ENCODE data around the gene SH3RF3.

The SH3RF3 gene

DNA sequence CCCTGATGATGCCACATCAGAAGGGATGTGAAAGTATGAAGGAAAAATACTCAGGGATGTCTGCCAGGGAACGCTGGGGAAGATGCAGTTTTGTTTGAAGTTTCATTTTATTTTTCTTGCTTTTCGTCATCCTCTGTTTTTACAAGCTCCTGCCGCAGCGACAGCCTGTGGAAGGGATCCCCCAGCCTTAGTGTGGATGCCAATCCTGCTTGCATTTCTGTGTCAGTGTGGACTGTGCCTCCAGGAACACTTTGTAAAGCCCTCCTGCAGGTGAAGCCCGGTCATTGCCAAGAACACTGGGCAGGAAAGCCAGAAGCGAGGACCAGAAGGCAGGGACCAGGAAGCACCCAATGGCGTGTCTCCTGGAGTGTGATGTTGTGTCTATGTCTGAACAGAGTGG, 250.5 kb downstream of the SH3RF3 start:
- 95% methylated on average over 7 of the region's 7 CpGs for WGBS, 2 experiments
- Histone ChIP-seq H3K27me3 (ENCODE audit: control insufficient read depth, insufficient read depth, low read length, poor library complexity, severe bottlenecking) (peaks cover 12% of the 10 kb centered on the region), H3K27ac (ENCODE audit: insufficient read depth, low read depth, low read length, poor library complexity, severe bottlenecking) (no peak overlapping the region), H3K36me3 (ENCODE audit: control insufficient read depth, insufficient read depth, low read length) (no peaks in the 10 kb centered on the region), H3K4me1 (ENCODE audit: control insufficient read depth, insufficient read depth, low read length) (peaks cover 17% of the 10 kb centered on the region), H3K4me3 (ENCODE audit: insufficient read depth, low read depth, low read length) (no peak overlapping the region), H3K9me3 (ENCODE audit: control insufficient read depth, low read length) (no peaks in the 10 kb centered on the region)

DNA sequence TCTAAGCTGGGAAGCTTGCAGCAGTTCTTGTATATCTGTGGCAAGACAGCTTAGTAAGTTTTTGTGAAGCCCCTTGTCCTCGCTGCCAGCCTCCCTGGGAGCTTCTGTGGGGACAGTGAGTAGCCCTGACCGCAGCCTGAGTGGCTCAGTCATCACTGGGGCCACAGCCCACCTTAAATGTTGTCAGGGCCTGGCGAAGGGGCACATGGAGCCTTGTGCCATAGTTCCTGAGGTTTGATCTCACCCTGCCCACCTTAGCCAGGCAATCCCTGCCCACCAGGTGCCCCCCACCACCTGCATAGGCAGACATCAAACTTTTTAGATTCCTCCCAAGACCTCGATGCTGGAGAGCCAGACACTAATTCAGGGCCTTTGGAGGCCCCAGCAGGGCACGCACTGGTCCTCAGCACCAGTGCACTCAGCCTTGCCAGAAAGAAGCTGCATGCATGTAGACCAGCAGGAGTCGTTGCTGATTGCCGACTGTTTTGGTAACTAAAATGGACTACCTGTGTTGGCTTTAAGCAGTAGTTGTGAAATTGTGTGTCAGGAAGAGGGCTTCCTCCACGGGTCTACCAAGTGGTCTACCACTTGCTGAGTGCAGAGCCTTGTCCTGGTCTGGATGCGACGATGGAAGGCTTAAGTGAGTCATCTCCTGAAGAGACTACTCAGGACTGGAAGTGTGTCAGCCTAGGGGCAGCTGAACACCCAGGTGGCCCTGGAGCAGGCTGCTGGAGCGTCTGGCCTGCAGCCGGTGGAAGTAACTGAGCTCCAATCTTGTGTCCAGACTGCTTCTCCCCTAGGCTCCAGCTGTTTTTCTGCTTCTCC, 251.7 kb downstream of the SH3RF3 start:
- H3K4me3 ChIP-seq (ENCODE audit: insufficient read depth, low read depth, low read length) = no peak overlapping the region
- peaks cover 17% of the 10 kb centered on the region for H3K4me1 ChIP-seq (ENCODE audit: control insufficient read depth, insufficient read depth, low read length)
- no peaks in the 10 kb centered on the region for H3K36me3 ChIP-seq (ENCODE audit: control insufficient read depth, insufficient read depth, low read length)
- peaks cover 20% of the 10 kb centered on the region for H3K27me3 ChIP-seq (ENCODE audit: control insufficient read depth, insufficient read depth, low read length, poor library complexity, severe bottlenecking)
- 90 to 91% methylated on average over 12 of the region's 12 CpGs for WGBS, 2 experiments
- no peaks in the 10 kb centered on the region for H3K9me3 ChIP-seq (ENCODE audit: control insufficient read depth, low read length)
- no peak overlapping the region for H3K27ac ChIP-seq (ENCODE audit: insufficient read depth, low read depth, low read length, poor library complexity, severe bottlenecking)

DNA sequence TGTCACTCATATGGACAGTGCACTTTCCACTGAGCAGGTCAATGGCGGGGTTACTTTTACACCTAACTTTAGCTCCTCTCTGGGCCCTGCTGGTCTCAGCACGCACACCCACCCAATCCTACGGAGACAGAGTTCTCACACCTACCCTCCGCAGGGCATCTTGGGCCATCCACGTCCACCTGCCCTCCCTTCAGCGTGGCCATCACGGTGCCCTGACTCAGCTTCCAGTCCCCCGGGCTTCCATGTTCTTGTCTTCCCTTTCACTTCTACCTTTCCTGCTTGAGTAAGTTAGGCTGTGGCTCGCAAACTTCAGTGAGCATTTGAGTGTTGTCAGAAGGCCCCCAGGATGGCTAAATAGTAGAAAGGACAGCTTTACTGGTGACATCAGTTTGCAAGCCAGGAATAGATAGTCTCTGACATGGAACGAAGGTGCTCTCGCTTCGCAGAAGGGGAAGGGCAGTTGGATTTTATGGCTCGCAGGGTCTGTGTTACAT, 252.4 kb downstream of the SH3RF3 start:
- H3K4me3 ChIP-seq (ENCODE audit: insufficient read depth, low read depth, low read length) = no peak overlapping the region
- H3K36me3 ChIP-seq (ENCODE audit: control insufficient read depth, insufficient read depth, low read length) = no peaks in the 10 kb centered on the region
- H3K27me3 ChIP-seq (ENCODE audit: control insufficient read depth, insufficient read depth, low read length, poor library complexity, severe bottlenecking) = peaks cover 20% of the 10 kb centered on the region
- no peak overlapping the region for H3K27ac ChIP-seq (ENCODE audit: insufficient read depth, low read depth, low read length, poor library complexity, severe bottlenecking)
- no peaks in the 10 kb centered on the region for H3K9me3 ChIP-seq (ENCODE audit: control insufficient read depth, low read length)
- WGBS, 2 experiments = 94 to 97% methylated on average over 13 of the region's 13 CpGs
- peaks cover 17% of the 10 kb centered on the region for H3K4me1 ChIP-seq (ENCODE audit: control insufficient read depth, insufficient read depth, low read length)

DNA sequence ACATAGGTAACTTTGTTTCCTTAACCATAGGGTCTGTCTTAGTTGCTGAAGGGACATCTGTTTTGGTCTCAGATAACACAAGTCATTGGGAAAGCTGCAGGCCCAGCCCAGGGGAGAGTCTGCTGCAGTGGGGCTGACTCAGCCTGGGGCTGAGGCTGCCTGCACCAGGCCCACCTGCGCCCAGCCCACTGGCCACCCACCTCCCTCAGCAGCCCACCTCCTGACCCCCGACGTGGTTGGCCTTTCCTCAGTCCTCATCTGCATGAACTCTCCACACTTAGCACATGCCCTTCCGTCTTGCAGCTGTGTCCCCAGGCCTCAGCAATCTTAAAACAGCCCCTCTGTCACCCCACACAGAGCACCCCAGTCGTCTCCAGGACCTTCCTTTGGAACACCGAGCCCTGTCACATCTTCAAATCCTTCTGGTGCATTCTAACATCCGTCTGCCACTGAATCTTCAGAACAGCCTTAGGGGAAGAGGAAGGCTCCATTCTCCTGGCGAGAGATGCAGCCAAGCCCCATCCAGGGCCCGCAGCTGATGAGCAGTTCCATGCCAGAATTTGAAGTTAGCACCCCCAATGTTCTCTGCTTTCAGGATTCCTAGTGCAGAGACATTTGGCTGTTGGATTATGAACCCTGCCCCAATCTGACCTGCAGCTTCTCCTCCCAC, 253.4 kb downstream of the SH3RF3 start:
- H3K9me3 ChIP-seq (ENCODE audit: control insufficient read depth, low read length) = no peaks in the 10 kb centered on the region
- 83 to 89% methylated on average over 9 of the region's 9 CpGs for WGBS, 2 experiments
- H3K27me3 ChIP-seq (ENCODE audit: control insufficient read depth, insufficient read depth, low read length, poor library complexity, severe bottlenecking) = peaks cover 24% of the 10 kb centered on the region
- no peaks in the 10 kb centered on the region for H3K36me3 ChIP-seq (ENCODE audit: control insufficient read depth, insufficient read depth, low read length)
- peaks cover 17% of the 10 kb centered on the region for H3K4me1 ChIP-seq (ENCODE audit: control insufficient read depth, insufficient read depth, low read length)
- H3K27ac ChIP-seq (ENCODE audit: insufficient read depth, low read depth, low read length, poor library complexity, severe bottlenecking) = no peak overlapping the region
- H3K4me3 ChIP-seq (ENCODE audit: insufficient read depth, low read depth, low read length) = no peak overlapping the region

DNA sequence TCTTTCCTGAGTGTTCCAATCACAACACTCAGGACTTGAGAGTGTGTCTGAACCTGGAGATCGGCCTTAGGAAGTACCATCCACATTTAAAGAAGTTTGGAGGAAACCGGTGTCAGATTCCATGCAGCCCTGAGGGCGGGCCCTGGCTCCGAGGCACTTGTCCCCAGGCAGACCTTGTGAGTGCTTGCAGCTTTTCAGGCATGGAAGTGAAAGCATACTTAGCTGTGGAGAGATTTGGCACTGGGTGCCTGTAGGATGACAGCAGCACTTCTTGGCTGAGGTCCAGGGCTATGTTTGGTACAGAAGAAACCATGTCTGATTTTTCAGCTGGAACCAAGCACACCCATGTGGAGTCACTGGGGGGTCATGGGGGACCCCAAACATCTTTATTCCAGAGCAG, 253.9 kb downstream of the SH3RF3 start:
- no peaks in the 10 kb centered on the region for H3K9me3 ChIP-seq (ENCODE audit: control insufficient read depth, low read length)
- peaks cover 17% of the 10 kb centered on the region for H3K4me1 ChIP-seq (ENCODE audit: control insufficient read depth, insufficient read depth, low read length)
- peaks cover 30% of the 10 kb centered on the region for H3K27me3 ChIP-seq (ENCODE audit: control insufficient read depth, insufficient read depth, low read length, poor library complexity, severe bottlenecking)
- no peak overlapping the region for H3K4me3 ChIP-seq (ENCODE audit: insufficient read depth, low read depth, low read length)
- WGBS, 2 experiments = 48 to 50% methylated on average over 4 of the region's 4 CpGs
- H3K36me3 ChIP-seq (ENCODE audit: control insufficient read depth, insufficient read depth, low read length) = no peaks in the 10 kb centered on the region
- H3K27ac ChIP-seq (ENCODE audit: insufficient read depth, low read depth, low read length, poor library complexity, severe bottlenecking) = no peak overlapping the region

DNA sequence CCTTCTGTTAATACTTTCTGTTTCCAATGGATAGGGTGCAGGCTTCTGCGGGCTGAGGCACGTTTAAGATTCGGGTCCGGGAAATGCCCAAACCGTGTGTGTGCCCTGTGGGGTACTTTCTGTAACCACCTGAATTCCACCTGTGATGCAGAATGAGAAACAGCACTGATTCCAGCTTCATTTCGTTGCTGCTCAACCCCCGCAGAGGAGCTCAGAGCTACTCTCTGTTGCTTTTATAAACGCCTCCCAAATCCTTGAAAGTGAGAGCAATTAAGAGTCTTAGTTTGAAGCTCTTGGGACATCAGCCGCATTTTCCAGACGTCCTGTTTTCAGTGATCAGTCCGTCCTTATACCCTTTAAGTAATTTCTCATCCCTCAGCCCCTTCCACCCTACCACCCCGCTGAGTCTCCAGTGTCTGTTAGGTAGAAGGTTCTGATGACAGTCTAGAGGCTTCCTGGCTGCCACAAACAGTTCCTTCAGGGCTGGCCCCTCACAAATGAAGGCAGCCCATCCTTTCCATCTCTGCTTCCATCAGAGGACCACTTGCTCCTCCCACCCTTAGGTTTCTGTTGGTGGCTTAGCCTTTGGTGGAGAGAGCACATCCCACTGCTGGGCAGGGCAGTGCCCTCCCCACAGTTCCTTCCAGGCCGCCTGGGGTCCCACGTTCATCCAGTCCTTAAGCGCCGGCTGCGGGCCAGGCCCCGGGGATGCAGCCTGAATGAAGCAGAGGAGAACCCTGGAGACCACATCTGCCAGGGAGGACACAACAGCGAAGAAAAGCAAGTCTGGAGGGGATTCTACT, 254.7 kb downstream of the SH3RF3 start:
- WGBS, 2 experiments = 89 to 94% methylated on average over 19 of the region's 19 CpGs

DNA sequence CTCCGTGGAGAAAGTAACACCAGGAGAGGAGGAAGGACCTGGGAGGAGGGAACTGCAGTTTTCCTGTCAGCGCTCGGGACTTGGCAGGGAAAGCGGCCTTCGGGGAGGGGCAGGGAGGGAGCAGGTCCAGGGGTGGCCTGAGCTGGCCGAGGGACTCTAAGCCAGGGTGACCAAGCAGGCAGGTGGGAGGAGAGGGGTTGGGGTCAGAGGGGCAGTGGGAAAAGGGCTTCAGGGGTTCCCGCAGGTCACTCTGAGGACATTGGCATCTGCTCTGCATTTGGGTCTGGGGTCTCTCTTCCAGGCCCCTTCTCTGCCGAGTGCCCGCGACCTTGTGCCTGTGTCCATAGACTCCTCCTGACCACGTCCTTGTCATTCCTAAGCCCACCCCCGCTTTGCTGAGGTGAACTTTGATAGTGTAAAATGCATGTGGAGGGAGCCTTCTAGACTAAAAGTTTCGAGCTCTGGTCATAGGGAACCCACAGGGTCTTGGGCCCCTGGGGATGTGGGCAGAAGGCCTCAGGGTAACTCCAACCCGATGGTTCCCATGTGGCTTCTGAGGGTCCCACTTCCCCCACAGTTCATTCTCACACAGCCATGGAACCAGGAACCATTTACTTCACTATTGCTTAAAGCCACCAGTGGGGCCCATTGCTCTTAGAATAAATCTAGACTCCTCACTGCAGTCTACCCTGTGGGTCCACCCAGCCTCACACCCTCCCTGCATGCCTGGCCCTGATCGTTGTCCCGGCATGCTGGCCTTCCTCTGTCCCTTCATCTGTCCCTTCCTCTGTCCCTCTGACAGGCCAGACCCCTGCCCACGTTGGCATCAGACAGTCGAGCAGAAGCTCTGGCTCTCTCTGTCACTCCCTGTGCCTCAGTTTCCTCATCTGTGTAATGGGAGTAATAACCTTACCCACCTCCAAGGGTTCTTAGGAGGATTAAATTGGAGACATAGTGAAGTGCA, 255.6 kb downstream of the SH3RF3 start:
- Histone ChIP-seq H3K27ac (ENCODE audit: insufficient read depth, low read depth, low read length, poor library complexity, severe bottlenecking) (no peak overlapping the region), H3K27me3 (ENCODE audit: control insufficient read depth, insufficient read depth, low read length, poor library complexity, severe bottlenecking) (peaks cover 42% of the 10 kb centered on the region), H3K4me1 (ENCODE audit: control insufficient read depth, insufficient read depth, low read length) (peaks cover 25% of the 10 kb centered on the region), H3K9me3 (ENCODE audit: control insufficient read depth, low read length) (no peaks in the 10 kb centered on the region), H3K4me3 (ENCODE audit: insufficient read depth, low read depth, low read length) (no peak overlapping the region), H3K36me3 (ENCODE audit: control insufficient read depth, insufficient read depth, low read length) (no peaks in the 10 kb centered on the region)
- WGBS, 2 experiments = 83 to 88% methylated on average over 18 of the region's 18 CpGs

More for the DNA sequence above, 254.7 kb downstream of the SH3RF3 start:
- no peaks in the 10 kb centered on the region for H3K36me3 ChIP-seq (ENCODE audit: control insufficient read depth, insufficient read depth, low read length)
- H3K9me3 ChIP-seq (ENCODE audit: control insufficient read depth, low read length) = no peaks in the 10 kb centered on the region
- H3K4me1 ChIP-seq (ENCODE audit: control insufficient read depth, insufficient read depth, low read length) = peaks cover 21% of the 10 kb centered on the region
- H3K4me3 ChIP-seq (ENCODE audit: insufficient read depth, low read depth, low read length) = no peak overlapping the region
- peaks cover 37% of the 10 kb centered on the region for H3K27me3 ChIP-seq (ENCODE audit: control insufficient read depth, insufficient read depth, low read length, poor library complexity, severe bottlenecking)
- no peak overlapping the region for H3K27ac ChIP-seq (ENCODE audit: insufficient read depth, low read depth, low read length, poor library complexity, severe bottlenecking)

DNA sequence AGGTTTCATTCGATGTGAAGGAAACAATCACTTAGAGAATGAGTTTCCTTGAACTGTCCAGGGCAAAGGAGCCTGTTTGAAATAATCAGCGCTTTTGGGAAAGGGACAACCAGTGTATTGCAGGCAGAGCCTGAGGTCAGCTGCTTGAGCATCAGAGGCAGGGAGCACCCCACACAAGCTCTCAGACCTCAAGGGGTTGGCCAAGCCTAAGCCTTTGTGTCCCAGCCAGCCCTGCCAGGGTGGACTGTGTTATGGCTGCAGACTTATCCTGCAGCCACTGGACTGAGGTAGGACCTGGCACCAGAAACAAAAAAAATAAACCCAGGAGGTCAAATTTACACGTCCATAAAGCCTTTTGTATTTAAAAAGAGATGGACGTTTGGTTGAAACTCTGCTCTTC, 256.5 kb downstream of the SH3RF3 start:
- H3K4me1 ChIP-seq (ENCODE audit: control insufficient read depth, insufficient read depth, low read length) = peaks cover 25% of the 10 kb centered on the region
- H3K9me3 ChIP-seq (ENCODE audit: control insufficient read depth, low read length) = no peaks in the 10 kb centered on the region
- H3K36me3 ChIP-seq (ENCODE audit: control insufficient read depth, insufficient read depth, low read length) = no peaks in the 10 kb centered on the region
- WGBS, 2 experiments = 53 to 55% methylated on average over 4 of the region's 4 CpGs
- no peak overlapping the region for H3K4me3 ChIP-seq (ENCODE audit: insufficient read depth, low read depth, low read length)
- no peak overlapping the region for H3K27ac ChIP-seq (ENCODE audit: insufficient read depth, low read depth, low read length, poor library complexity, severe bottlenecking)
- H3K27me3 ChIP-seq (ENCODE audit: control insufficient read depth, insufficient read depth, low read length, poor library complexity, severe bottlenecking) = peaks cover 49% of the 10 kb centered on the region

DNA sequence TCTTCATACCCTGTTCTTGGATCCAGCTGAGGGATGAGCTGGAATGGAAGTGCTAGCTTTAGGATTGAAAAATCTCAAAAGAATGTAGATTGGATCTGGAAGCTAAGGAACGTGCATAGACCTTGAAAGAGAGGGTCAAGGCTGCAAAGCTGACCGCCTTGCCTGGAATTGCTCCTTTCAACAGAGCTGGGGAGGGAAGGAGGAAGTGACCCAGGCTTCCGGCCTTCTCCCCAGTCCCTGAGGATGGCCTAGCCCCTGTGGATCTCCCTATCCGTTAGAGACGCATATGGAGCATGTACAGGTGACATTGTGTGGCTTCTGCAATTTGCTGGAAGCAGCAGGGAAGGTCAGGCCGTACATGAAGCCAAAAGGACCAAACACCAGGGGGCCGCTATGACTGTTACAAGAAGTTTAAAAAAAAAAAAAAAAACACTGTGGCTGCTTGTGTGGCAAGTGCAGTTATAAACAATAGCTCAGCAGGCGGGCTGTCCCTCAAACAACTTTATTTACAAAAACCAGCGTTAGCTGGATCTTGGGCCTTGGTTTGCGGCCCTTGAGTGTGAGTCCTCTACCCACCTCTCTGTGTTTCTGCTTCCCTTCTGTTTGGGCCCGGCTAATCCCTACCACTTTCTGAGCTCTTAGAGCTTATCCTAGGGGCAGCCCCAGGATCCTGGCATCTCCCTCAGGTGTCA, 257.1 kb downstream of the SH3RF3 start:
- Histone ChIP-seq H3K4me3 (ENCODE audit: insufficient read depth, low read depth, low read length) (no peak overlapping the region), H3K27me3 (ENCODE audit: control insufficient read depth, insufficient read depth, low read length, poor library complexity, severe bottlenecking) (peaks cover 52% of the 10 kb centered on the region), H3K4me1 (ENCODE audit: control insufficient read depth, insufficient read depth, low read length) (peaks cover 25% of the 10 kb centered on the region), H3K36me3 (ENCODE audit: control insufficient read depth, insufficient read depth, low read length) (no peaks in the 10 kb centered on the region), H3K9me3 (ENCODE audit: control insufficient read depth, low read length) (no peaks in the 10 kb centered on the region), H3K27ac (ENCODE audit: insufficient read depth, low read depth, low read length, poor library complexity, severe bottlenecking) (no peak overlapping the region)
- 17 to 18% methylated on average over 11 of the region's 11 CpGs for WGBS, 2 experiments
